Measurements from ENCODE around the gene GCNA. TPM values are rescaled to one million over a fixed set of nuclear protein-coding genes. Genes with fewer than 3 reads are reported as not detected.

Gene GCNA
- polyA plus RNA-seq, 1 of the 3 experiments (the other 2 are of a cell fraction): 1.8 TPM

DNA sequence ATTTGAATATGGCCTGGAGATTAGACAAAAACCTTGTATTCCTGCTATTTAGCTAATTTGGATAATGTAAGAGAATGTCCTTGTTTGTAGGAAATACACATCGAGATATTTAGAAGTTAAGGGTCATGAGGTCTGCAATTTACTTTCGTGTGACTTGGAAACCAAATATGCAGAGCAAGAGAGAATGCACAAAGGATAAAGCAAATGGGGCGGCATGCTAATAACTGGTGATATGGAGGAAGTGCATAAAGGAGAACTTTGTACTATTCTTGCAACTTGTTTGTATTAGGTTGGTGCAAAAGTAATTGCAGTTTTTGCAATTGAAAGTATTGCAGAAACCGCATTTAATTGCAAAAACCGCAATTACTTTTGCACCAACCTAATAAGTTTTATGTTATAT, 47.2 kb downstream of the GCNA start:
- Histone ChIP-seq H3K79me2 (ENCODE audit: insufficient read depth) (no peaks in the 10 kb centered on the region), H2AFZ (ENCODE audit: low read depth) (no peak overlapping the region), H3K4me3 (ENCODE audit: low read depth in 2 of 2, low read length in 1 of 2) (no peak overlapping the region), H3K4me2 (no peak overlapping the region), H3K27me3 (ENCODE audit: insufficient read depth) (no peaks in the 10 kb centered on the region; the same call in 1 of the 2 replicates), H3K9me2 (no peaks in the 10 kb centered on the region), H3K9ac (no peak overlapping the region), H3K27ac (ENCODE audit: low read depth in 2 of 2, low read length in 1 of 2) (no peak overlapping the region), H3F3A (replicated peaks; ENCODE audit: insufficient read depth) (no peaks in the 10 kb centered on the region), H4K20me1 (ENCODE audit: insufficient read depth) (no peaks in the 10 kb centered on the region), H3K4me1 (ENCODE audit: control insufficient read depth in 1 of 2, insufficient read depth in 2 of 2, low read depth in 1 of 2, low read length in 1 of 2) (no peaks in the 10 kb centered on the region), H3K36me3 (replicated peaks in 1 of 2; ENCODE audit: control insufficient read depth in 1 of 2, insufficient read depth in 2 of 2, low read length in 1 of 2) (no peaks in the 10 kb centered on the region), H3K9me3 (no peaks in the 10 kb centered on the region)
- no peak for DNase-seq
- ChIA-PET POLR2A (no interaction called here), CTCF (interaction anchor here (0.6 to 1.0 kb wide), 2 partner anchors 27 to 707 kb away, joined by 3 to 4 read pairs; no protein-coding TSS in a partner anchor)
- no peak for TF ChIP-seq FOXM1 (IDR thresholded peaks at IDR 0.05; ENCODE audit: low read depth)
- no peak for TF ChIP-seq GABPA (IDR thresholded peaks at IDR 0.05; ENCODE audit: low read depth)
- TF ChIP-seq, protein P1, sequence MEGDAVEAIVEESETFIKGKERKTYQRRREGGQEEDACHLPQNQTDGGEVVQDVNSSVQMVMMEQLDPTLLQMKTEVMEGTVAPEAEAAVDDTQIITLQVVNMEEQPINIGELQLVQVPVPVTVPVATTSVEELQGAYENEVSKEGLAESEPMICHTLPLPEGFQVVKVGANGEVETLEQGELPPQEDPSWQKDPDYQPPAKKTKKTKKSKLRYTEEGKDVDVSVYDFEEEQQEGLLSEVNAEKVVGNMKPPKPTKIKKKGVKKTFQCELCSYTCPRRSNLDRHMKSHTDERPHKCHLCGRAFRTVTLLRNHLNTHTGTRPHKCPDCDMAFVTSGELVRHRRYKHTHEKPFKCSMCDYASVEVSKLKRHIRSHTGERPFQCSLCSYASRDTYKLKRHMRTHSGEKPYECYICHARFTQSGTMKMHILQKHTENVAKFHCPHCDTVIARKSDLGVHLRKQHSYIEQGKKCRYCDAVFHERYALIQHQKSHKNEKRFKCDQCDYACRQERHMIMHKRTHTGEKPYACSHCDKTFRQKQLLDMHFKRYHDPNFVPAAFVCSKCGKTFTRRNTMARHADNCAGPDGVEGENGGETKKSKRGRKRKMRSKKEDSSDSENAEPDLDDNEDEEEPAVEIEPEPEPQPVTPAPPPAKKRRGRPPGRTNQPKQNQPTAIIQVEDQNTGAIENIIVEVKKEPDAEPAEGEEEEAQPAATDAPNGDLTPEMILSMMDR (IDR thresholded peaks at IDR 0.05): no peak
- TF ChIP-seq, protein P2, sequence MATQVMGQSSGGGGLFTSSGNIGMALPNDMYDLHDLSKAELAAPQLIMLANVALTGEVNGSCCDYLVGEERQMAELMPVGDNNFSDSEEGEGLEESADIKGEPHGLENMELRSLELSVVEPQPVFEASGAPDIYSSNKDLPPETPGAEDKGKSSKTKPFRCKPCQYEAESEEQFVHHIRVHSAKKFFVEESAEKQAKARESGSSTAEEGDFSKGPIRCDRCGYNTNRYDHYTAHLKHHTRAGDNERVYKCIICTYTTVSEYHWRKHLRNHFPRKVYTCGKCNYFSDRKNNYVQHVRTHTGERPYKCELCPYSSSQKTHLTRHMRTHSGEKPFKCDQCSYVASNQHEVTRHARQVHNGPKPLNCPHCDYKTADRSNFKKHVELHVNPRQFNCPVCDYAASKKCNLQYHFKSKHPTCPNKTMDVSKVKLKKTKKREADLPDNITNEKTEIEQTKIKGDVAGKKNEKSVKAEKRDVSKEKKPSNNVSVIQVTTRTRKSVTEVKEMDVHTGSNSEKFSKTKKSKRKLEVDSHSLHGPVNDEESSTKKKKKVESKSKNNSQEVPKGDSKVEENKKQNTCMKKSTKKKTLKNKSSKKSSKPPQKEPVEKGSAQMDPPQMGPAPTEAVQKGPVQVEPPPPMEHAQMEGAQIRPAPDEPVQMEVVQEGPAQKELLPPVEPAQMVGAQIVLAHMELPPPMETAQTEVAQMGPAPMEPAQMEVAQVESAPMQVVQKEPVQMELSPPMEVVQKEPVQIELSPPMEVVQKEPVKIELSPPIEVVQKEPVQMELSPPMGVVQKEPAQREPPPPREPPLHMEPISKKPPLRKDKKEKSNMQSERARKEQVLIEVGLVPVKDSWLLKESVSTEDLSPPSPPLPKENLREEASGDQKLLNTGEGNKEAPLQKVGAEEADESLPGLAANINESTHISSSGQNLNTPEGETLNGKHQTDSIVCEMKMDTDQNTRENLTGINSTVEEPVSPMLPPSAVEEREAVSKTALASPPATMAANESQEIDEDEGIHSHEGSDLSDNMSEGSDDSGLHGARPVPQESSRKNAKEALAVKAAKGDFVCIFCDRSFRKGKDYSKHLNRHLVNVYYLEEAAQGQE (IDR thresholded peaks at IDR 0.05; ENCODE audit: low read depth, low read length): no peak
- no peak for TF ChIP-seq TEAD4 (IDR thresholded peaks at IDR 0.05; ENCODE audit: borderline replicate concordance, insufficient read depth)
- no peak for TF ChIP-seq SIN3A (IDR thresholded peaks at IDR 0.05; ENCODE audit: borderline replicate concordance, low read depth, low read length)
- TF ChIP-seq FOSL2 (IDR thresholded peaks at IDR 0.05; ENCODE audit: borderline replicate concordance, low read depth): no peak
- no peak for TF ChIP-seq NRF1 (IDR thresholded peaks at IDR 0.05; ENCODE audit: low read depth, low read length)
- no peak for TF ChIP-seq MXI1 (IDR thresholded peaks at IDR 0.05; ENCODE audit: low read depth, low read length)
- TF ChIP-seq, protein P3, sequence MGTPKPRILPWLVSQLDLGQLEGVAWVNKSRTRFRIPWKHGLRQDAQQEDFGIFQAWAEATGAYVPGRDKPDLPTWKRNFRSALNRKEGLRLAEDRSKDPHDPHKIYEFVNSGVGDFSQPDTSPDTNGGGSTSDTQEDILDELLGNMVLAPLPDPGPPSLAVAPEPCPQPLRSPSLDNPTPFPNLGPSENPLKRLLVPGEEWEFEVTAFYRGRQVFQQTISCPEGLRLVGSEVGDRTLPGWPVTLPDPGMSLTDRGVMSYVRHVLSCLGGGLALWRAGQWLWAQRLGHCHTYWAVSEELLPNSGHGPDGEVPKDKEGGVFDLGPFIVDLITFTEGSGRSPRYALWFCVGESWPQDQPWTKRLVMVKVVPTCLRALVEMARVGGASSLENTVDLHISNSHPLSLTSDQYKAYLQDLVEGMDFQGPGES (IDR thresholded peaks at IDR 0.05; ENCODE audit: low read depth, low read length): no peak
- TF ChIP-seq EZH2phosphoT487 (IDR thresholded peaks at IDR 0.05; ENCODE audit: borderline replicate concordance, low read depth): no peak
- no peak for TF ChIP-seq RFX5 (IDR thresholded peaks at IDR 0.05; ENCODE audit: low read length)
- TF ChIP-seq, protein P4, sequence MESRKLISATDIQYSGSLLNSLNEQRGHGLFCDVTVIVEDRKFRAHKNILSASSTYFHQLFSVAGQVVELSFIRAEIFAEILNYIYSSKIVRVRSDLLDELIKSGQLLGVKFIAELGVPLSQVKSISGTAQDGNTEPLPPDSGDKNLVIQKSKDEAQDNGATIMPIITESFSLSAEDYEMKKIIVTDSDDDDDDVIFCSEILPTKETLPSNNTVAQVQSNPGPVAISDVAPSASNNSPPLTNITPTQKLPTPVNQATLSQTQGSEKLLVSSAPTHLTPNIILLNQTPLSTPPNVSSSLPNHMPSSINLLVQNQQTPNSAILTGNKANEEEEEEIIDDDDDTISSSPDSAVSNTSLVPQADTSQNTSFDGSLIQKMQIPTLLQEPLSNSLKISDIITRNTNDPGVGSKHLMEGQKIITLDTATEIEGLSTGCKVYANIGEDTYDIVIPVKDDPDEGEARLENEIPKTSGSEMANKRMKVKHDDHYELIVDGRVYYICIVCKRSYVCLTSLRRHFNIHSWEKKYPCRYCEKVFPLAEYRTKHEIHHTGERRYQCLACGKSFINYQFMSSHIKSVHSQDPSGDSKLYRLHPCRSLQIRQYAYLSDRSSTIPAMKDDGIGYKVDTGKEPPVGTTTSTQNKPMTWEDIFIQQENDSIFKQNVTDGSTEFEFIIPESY (IDR thresholded peaks at IDR 0.05; ENCODE audit: borderline replicate concordance, low read depth): no peak
- TF ChIP-seq TAF1 (IDR thresholded peaks at IDR 0.05; ENCODE audit: borderline replicate concordance, low read depth, low read length): no peak
- no peak for TF ChIP-seq JUND (IDR thresholded peaks at IDR 0.05)
- WGBS (ENCODE audit: low lambda C conversion rate): 64% methylated on average over 5 of the region's 5 CpGs
